ENCODE results near the gene IL1RL1.

The IL1RL1 gene

DNA sequence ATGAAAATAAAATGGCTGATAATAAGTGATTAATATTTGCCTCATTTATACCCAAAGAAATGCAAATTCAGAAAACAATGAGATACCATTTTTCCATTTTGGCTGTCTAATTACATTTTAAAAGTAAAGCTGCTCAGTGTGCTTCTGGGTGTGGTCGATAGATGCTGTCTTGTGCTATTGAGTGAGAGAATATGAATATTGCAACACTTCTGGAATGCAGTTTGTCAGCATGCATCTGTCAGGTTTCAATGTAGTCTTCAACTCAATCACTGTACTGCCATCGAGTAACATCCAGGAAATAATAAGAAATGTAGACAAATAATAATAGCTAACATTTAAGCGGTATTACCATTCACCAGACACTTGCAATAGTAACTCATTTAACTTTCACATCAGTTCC lies 48.2 kb downstream of the IL1RL1 start:
- Histone ChIP-seq H4K91ac (ENCODE audit: low read depth, low read length) (no peak overlapping the region), H3K27me3 (ENCODE audit: insufficient read depth, low read length) (peaks cover 7% of the 10 kb centered on the region), H3K18ac (ENCODE audit: low read length) (no peak overlapping the region), H3K23ac (ENCODE audit: low read length) (no peak overlapping the region), H3K4me2 (ENCODE audit: low read length) (no peak overlapping the region), H3K36me3 (ENCODE audit: control insufficient read depth in 1 of 2, insufficient read depth in 2 of 2, low read length in 2 of 2) (no peaks in the 10 kb centered on the region), H2BK120ac (ENCODE audit: insufficient read depth, low read length, poor library complexity) (no peak overlapping the region), H3K79me2 (ENCODE audit: control insufficient read depth, insufficient read depth, low read length, poor library complexity) (peaks cover 2% of the 10 kb centered on the region), H3K9ac (ENCODE audit: low read length) (no peak overlapping the region), H3K4me3 (ENCODE audit: low read depth, low read length) (no peak overlapping the region), H3K79me1 (ENCODE audit: low read length) (peaks cover 3% of the 10 kb centered on the region), H4K8ac (ENCODE audit: low read depth, low read length) (no peak overlapping the region), H2BK5ac (ENCODE audit: low read depth, low read length, poor library complexity) (no peak overlapping the region), H3K4ac (ENCODE audit: low read depth, low read length) (no peak overlapping the region), H3K9me3 (ENCODE audit: insufficient read depth, low read depth, low read length) (no peaks in the 10 kb centered on the region), H3K27ac (ENCODE audit: low read depth, low read length) (no peak overlapping the region), H4K12ac (ENCODE audit: low read depth, low read length) (no peak overlapping the region), H2AK5ac (ENCODE audit: low read length) (no peak overlapping the region), H3K14ac (ENCODE audit: low read length) (no peak overlapping the region), H2AFZ (ENCODE audit: insufficient read depth, low read length, poor library complexity) (no peak overlapping the region), H2BK12ac (ENCODE audit: low read length) (no peak overlapping the region), H3K4me1 (ENCODE audit: control insufficient read depth in 1 of 2, insufficient read depth in 2 of 2, low read length in 2 of 2) (peaks cover 0 to 5% of the 10 kb centered on the region in 2 experiments)
- WGBS (ENCODE audit: extremely low coverage, insufficient coverage, insufficient read length): no CpG with 5 or more reads among the region's 3 CpGs
- DNase-seq: peak; percentile 53 to 83

DNA sequence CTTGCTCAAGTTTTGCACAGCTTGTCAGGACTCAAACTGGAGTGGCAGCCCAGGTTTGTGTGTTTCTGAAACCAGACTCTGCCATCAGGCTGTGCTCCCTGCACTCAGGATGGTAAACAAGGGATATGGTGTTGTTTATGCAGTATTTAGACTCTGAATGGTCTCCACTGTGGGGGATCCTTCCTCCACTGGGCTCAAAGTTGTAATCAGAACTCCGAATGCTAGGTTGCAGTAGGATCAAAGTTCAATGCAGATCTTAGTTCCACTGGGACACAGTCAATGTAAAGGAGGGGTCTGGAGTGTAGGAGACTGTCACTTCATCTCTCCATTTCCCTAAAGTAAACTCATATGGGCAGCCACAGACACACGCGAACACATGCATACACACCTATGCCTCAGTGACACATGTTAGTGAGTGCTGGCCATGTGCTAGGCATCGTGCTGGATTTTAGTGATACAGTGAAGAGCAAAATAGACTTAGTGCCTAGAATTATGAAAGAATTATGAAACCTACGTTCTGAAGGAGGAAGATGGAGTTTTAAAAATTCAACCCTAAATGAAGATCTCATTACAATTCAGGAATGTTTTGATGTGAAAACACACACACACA lies 50.4 kb downstream of the IL1RL1 start:
- Histone ChIP-seq H3K18ac (ENCODE audit: low read length) (no peak overlapping the region), H2AFZ (ENCODE audit: insufficient read depth, low read length, poor library complexity) (no peak overlapping the region)

DNA sequence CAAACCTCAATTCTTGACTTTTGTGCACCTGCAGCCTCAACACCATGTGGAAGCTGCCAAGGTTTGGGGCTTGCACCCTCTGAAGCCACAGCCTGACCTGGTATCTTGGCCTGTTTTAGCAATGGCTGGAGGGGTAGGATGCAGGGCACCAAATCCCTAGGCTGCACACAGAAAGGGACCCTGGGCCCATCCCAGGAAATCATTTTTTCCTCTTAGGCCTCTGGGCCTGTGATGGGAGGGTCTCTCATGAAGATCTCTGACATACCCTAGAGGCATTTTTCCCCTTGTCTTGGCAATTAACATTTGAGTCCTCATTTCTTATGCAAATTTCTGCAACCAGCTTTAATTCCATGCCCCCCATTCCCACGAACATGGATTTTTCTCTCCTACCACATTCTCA lies 54.4 kb downstream of the IL1RL1 start:
- no CpG with 5 or more reads among the region's 1 CpG for WGBS (ENCODE audit: extremely low coverage, insufficient coverage, insufficient read length)

More for the DNA sequence above, 50.4 kb downstream of the IL1RL1 start:
- Histone ChIP-seq H2BK120ac (ENCODE audit: insufficient read depth, low read length, poor library complexity) (no peak overlapping the region), H3K9me3 (ENCODE audit: insufficient read depth, low read depth, low read length) (peaks cover 4% of the 10 kb centered on the region), H3K4me3 (ENCODE audit: low read depth, low read length) (no peak overlapping the region), H3K9ac (ENCODE audit: low read length) (peak overlapping the region; percentile 23), H3K4ac (ENCODE audit: low read depth, low read length) (no peak overlapping the region), H3K36me3 (ENCODE audit: control insufficient read depth in 1 of 2, insufficient read depth in 2 of 2, low read length in 2 of 2) (no peaks in the 10 kb centered on the region), H2AK5ac (ENCODE audit: low read length) (no peak overlapping the region), H3K23ac (ENCODE audit: low read length) (peak overlapping the region; percentile 11), H4K8ac (ENCODE audit: low read depth, low read length) (no peak overlapping the region), H3K4me2 (ENCODE audit: low read length) (no peak overlapping the region), H3K27ac (ENCODE audit: low read depth, low read length) (no peak overlapping the region), H3K27me3 (ENCODE audit: insufficient read depth, low read length) (no peaks in the 10 kb centered on the region), H3K4me1 (ENCODE audit: control insufficient read depth in 1 of 2, insufficient read depth in 2 of 2, low read length in 2 of 2) (no peaks in the 10 kb centered on the region), H3K79me1 (ENCODE audit: low read length) (no peaks in the 10 kb centered on the region), H4K12ac (ENCODE audit: low read depth, low read length) (no peak overlapping the region), H2BK12ac (ENCODE audit: low read length) (no peak overlapping the region), H3K14ac (ENCODE audit: low read length) (no peak overlapping the region), H4K91ac (ENCODE audit: low read depth, low read length) (no peak overlapping the region), H3K79me2 (ENCODE audit: control insufficient read depth, insufficient read depth, low read length, poor library complexity) (no peaks in the 10 kb centered on the region), H2BK5ac (ENCODE audit: low read depth, low read length, poor library complexity) (no peak overlapping the region)
- no peak for DNase-seq
- WGBS (ENCODE audit: extremely low coverage, insufficient coverage, insufficient read length): no CpG with 5 or more reads among the region's 5 CpGs

DNA sequence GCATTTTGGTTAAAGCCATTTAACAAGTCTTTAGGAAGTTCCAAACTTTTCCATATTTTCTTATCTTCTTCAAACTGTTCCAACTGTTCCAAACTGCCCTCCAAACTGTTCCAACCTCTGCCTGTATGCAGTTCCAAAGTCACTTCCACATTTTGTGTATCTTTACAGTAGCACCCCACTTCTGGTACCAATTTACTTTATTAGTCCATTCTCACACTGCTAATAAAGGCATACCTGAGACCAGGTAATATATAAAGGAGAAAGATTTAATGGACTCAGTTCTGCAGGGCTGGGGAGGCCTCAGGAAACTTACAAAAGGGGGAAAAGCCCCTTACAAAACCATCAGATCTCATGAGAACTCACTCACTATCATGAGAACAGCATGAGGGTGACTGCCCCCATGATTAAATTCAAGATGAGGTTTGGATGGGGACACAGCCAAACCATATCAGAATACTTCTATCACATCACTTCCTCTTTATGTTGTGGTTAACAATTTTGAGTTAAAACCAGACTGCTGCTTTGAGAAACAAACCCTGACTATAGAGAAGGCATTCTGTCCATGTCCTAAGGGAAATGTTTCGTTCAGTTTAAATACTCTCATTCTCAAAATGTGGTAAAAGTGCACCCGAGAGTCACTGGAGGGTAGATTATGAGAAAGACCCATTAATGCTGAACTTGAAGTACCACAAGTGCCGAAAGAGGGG lies 55.2 kb downstream of the IL1RL1 start:
- H2BK12ac ChIP-seq (ENCODE audit: low read length): no peak overlapping the region
- H3K79me2 ChIP-seq (ENCODE audit: control insufficient read depth, insufficient read depth, low read length, poor library complexity): no peaks in the 10 kb centered on the region
- no peak overlapping the region for H3K14ac ChIP-seq (ENCODE audit: low read length)
- H3K36me3 ChIP-seq (ENCODE audit: control insufficient read depth in 1 of 2, insufficient read depth in 2 of 2, low read length in 2 of 2): no peaks in the 10 kb centered on the region
- no peak overlapping the region for H3K18ac ChIP-seq (ENCODE audit: low read length)
- H4K8ac ChIP-seq (ENCODE audit: low read depth, low read length): no peak overlapping the region
- no peak for DNase-seq
- H3K27me3 ChIP-seq (ENCODE audit: insufficient read depth, low read length): no peaks in the 10 kb centered on the region
- H3K4me2 ChIP-seq (ENCODE audit: low read length): no peak overlapping the region
- no peak overlapping the region for H3K23ac ChIP-seq (ENCODE audit: low read length)
- no peak overlapping the region for H2BK120ac ChIP-seq (ENCODE audit: insufficient read depth, low read length, poor library complexity)
- H3K79me1 ChIP-seq (ENCODE audit: low read length): no peaks in the 10 kb centered on the region
- no peak overlapping the region for H4K12ac ChIP-seq (ENCODE audit: low read depth, low read length)
- H2BK5ac ChIP-seq (ENCODE audit: low read depth, low read length, poor library complexity): no peak overlapping the region
- no peak overlapping the region for H3K4me3 ChIP-seq (ENCODE audit: low read depth, low read length)
- WGBS (ENCODE audit: extremely low coverage, insufficient coverage, insufficient read length): no CpG with 5 or more reads among the region's 3 CpGs
- H4K91ac ChIP-seq (ENCODE audit: low read depth, low read length): no peak overlapping the region
- H3K4me1 ChIP-seq (ENCODE audit: control insufficient read depth in 1 of 2, insufficient read depth in 2 of 2, low read length in 2 of 2): no peaks in the 10 kb centered on the region
- no peak overlapping the region for H2AFZ ChIP-seq (ENCODE audit: insufficient read depth, low read length, poor library complexity)
- no peak overlapping the region for H3K9ac ChIP-seq (ENCODE audit: low read length)
- H2AK5ac ChIP-seq (ENCODE audit: low read length): no peak overlapping the region
- H3K27ac ChIP-seq (ENCODE audit: low read depth, low read length): no peak overlapping the region
- H3K9me3 ChIP-seq (ENCODE audit: insufficient read depth, low read depth, low read length): peaks cover 4% of the 10 kb centered on the region
- no peak overlapping the region for H3K4ac ChIP-seq (ENCODE audit: low read depth, low read length)

More for the DNA sequence above, 54.4 kb downstream of the IL1RL1 start:
- Histone ChIP-seq H2AFZ (ENCODE audit: insufficient read depth, low read length, poor library complexity) (no peak overlapping the region), H3K23ac (ENCODE audit: low read length) (no peak overlapping the region), H2BK120ac (ENCODE audit: insufficient read depth, low read length, poor library complexity) (no peak overlapping the region), H3K4me1 (ENCODE audit: control insufficient read depth in 1 of 2, insufficient read depth in 2 of 2, low read length in 2 of 2) (no peaks in the 10 kb centered on the region), H3K9ac (ENCODE audit: low read length) (no peak overlapping the region), H3K4me3 (ENCODE audit: low read depth, low read length) (peak overlapping the region; percentile 23), H3K27me3 (ENCODE audit: insufficient read depth, low read length) (no peaks in the 10 kb centered on the region), H4K12ac (ENCODE audit: low read depth, low read length) (no peak overlapping the region), H3K79me1 (ENCODE audit: low read length) (no peaks in the 10 kb centered on the region), H3K36me3 (ENCODE audit: control insufficient read depth in 1 of 2, insufficient read depth in 2 of 2, low read length in 2 of 2) (no peaks in the 10 kb centered on the region), H3K4me2 (ENCODE audit: low read length) (no peak overlapping the region), H4K8ac (ENCODE audit: low read depth, low read length) (no peak overlapping the region), H2BK12ac (ENCODE audit: low read length) (no peak overlapping the region), H3K9me3 (ENCODE audit: insufficient read depth, low read depth, low read length) (peaks cover 4% of the 10 kb centered on the region), H2BK5ac (ENCODE audit: low read depth, low read length, poor library complexity) (no peak overlapping the region), H3K27ac (ENCODE audit: low read depth, low read length) (no peak overlapping the region), H3K18ac (ENCODE audit: low read length) (no peak overlapping the region), H3K4ac (ENCODE audit: low read depth, low read length) (no peak overlapping the region), H4K91ac (ENCODE audit: low read depth, low read length) (no peak overlapping the region), H2AK5ac (ENCODE audit: low read length) (no peak overlapping the region), H3K14ac (ENCODE audit: low read length) (no peak overlapping the region), H3K79me2 (ENCODE audit: control insufficient read depth, insufficient read depth, low read length, poor library complexity) (no peaks in the 10 kb centered on the region)
- no peak for DNase-seq

All from trophoblast cell (in vitro differentiated cells and primary cell).